GM20000 (cell line): ENCODE results near the gene FLYWCH1.

Experiments used
- DNase-seq: peaks from one replicate; pipeline ENCODE4 v3.0.0; 2012; ENCODE audit warnings: low spot score
- TF ChIP-seq, protein P1 (sequence below): IDR thresholded peaks from 2 replicates; pipeline ENCODE4 v1.5.1; 2012; ENCODE audit warnings: mild to moderate bottlenecking, control low read depth; ENCODE audit errors: extremely low read depth, missing control alignments

Gene FLYWCH1

DNA sequence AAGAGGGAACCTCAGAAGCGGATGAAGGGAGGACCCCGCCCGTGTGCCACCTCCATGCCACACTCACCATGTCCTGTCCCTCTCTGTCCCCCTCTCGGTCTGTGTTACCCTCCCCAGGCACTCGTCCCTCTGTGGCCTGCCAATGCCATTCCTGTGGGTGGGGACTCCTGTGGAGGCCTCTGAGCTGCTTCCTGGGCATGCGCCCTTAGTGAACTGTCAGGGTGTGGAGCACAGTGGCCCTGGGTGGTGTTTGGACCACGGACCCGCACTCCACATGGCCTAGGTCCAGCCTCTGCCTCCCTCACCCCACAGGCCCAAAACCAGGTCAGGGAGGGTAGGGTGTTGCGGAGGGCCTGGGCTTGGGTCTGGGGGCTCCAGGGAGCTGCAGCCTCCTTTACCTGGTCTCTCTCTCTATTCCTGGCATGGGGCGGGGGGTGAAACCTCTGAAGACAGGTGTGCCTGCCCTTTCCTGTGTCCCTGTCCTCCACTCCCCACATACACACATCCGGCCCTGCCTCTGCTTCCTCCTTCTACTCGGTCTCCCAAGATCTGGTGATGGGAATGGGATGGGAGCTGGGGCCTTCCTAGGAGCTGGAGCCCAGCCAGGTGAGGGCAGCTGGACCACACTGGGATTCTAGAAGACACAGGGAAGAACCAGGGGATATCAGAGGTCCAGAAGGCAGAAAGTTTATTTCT, 80.0 kb downstream of the FLYWCH1 start:
- TF ChIP-seq, protein P1, sequence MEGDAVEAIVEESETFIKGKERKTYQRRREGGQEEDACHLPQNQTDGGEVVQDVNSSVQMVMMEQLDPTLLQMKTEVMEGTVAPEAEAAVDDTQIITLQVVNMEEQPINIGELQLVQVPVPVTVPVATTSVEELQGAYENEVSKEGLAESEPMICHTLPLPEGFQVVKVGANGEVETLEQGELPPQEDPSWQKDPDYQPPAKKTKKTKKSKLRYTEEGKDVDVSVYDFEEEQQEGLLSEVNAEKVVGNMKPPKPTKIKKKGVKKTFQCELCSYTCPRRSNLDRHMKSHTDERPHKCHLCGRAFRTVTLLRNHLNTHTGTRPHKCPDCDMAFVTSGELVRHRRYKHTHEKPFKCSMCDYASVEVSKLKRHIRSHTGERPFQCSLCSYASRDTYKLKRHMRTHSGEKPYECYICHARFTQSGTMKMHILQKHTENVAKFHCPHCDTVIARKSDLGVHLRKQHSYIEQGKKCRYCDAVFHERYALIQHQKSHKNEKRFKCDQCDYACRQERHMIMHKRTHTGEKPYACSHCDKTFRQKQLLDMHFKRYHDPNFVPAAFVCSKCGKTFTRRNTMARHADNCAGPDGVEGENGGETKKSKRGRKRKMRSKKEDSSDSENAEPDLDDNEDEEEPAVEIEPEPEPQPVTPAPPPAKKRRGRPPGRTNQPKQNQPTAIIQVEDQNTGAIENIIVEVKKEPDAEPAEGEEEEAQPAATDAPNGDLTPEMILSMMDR: no peak

DNA sequence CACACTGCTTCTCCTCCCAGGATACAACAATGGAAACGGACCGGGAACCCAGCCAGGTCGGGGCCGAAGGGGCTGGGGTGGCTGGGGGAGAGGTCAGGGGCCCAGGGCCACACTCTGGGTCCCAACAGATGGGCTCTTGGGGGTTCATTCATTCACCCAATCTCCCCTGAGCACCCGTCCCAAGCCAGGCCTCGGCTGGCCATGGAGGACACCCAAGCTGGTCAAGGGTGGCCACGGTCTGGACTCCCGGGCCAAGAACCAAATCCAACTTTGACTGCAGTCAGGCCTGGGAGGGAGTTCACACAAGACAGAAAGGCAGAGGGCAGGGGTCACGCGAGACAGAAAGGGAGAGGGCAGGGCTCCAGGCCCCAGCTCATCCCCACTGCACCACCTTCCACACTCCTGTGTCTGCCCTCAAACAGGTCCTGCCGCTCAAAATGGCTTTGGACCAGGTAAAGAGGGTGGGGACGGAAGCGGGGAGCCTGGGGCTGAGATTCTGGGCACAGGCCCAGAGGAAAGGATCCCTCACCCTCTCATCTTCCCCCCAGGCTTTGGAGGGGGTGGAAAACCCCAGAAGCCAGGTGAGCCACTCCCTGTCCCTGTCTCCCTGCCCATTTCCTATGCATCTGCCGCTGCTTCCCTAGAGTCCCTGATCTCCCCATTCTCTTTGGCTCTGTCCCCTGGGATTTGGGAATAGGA, 80.8 kb downstream of the FLYWCH1 start:
- no peak for DNase-seq
- TF ChIP-seq, protein P1: no peak

More for the DNA sequence above, 80.0 kb downstream of the FLYWCH1 start:
- DNase-seq: no peak

DNA sequence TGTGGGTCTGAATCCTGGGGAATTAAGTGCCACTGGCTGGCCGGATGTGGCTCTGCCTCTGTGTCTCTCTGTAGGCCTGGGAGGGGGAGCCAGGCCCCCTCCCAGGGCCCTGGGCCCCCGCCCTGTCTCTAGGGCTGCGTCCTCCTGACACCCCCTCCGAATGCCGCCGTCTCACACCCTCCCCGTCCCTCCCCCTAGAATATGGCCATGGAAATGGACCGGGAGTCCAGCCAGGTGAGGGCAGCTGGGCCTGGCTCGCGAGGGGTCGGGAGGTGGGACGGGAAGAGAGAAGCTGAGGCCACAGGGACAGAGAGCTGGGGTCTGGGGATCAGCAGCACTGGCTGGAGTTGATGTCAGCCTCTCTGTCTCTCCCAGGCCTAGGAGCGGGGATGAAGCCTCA, 84.6 kb downstream of the FLYWCH1 start:
- TF ChIP-seq, protein P1: no peak
- no peak for DNase-seq

DNA sequence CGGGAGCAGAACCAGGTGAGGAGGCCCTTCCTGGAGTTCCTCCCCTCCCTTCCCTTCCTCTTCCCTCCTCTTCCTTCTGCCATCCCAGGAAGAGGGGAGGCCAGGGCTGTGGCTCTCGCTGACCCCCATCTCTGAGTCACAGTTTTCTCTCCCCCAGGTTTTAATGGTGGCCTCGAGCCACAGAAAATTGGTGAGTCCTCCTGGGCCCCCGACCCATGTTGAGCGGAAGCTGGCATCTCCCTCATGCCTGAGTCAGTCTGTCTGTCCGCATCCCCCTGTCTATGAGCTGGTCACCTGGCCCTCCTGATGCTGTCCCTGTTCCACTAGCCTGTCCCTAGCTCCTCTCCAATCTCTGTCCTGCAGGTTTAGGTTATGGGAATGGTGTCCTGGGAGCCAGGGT, 88.2 kb downstream of the FLYWCH1 start:
- no peak for DNase-seq
- TF ChIP-seq, protein P1: no peak

DNA sequence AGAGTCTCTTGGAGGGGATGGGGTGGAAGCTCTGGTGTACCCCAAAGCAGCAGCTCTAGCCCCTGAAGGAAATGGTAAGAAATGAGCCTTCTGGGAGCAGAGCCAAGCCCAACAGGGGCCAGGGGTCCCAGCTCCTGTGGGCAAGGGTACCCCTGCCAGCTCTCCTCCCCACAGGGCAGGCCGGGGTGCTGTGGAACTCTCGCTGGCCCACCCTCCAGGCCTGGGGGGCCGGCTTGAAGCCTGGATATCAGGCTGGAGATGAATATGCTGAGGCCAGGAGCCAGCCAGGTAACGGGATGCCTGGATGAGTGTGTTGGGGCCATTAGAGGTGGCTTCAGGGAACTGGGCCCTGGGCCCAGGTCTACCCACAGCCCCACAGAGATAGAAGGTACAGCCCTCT, 88.8 kb downstream of the FLYWCH1 start:
- TF ChIP-seq, protein P1: no peak
- no peak for DNase-seq
